HG02885 (cell line): ENCODE measurements around the gene ZNF526.
"Not testable (repeated sequence)": the region's sequence is repeated elsewhere in the genome, so short reads cannot be mapped to it uniquely, and the experiment has no call there.

Experiments used
- ATAC-seq: cut with Tn5 transposase; IDR thresholded peaks from one replicate; pipeline ENCODE4 v1.9.1; 2021; ENCODE audit warnings: mild to moderate bottlenecking; ENCODE audit not compliant: unreplicated experiment, poor library complexity

Gene ZNF526

GRCh38 chr19:42254850-42255765 is 35.0 kb downstream of the ZNF526 start, which contains the start of gene ERF:
Gene ERF, minus strand, starts transcription at chr19:42255128. Its CDS starts 129 bp downstream, at chr19:42254999.
- peak; percentile 70 for ATAC-seq

GRCh38 chr19:42255766-42256745 is 35.9 kb downstream of the ZNF526 start:
- no peak for ATAC-seq

GRCh38 chr19:42257842-42258241 is 37.7 kb downstream of the ZNF526 start:
- not testable (repeated sequence) for ATAC-seq

GRCh38 chr19:42261763-42262162 is 41.7 kb downstream of the ZNF526 start:
- no peak for ATAC-seq

- not testable (repeated sequence) for ATAC-seq
Measured at GRCh38 chr19:42266105-42266504, 46.0 kb downstream of the ZNF526 start.

GRCh38 chr19:42266928-42267603 is 47.0 kb downstream of the ZNF526 start:
- ATAC-seq: not testable (repeated sequence)

GRCh38 chr19:42267644-42268141 is 47.6 kb downstream of the ZNF526 start:
- ATAC-seq: no peak

- ATAC-seq: peak; percentile 54
Measured at GRCh38 chr19:42268142-42268703, 48.1 kb downstream of the ZNF526 start.

- ATAC-seq: peak; percentile 84
Measured at GRCh38 chr19:42268704-42269477, 48.8 kb downstream of the ZNF526 start, which contains the start of gene CIC. Gene CIC, plus strand, starts transcription at chr19:42269252. Its CDS starts 2,532 bp downstream, at chr19:42271784.

- ATAC-seq: no peak
Measured at GRCh38 chr19:42269478-42270345, 49.6 kb downstream of the ZNF526 start.

GRCh38 chr19:42270346-42271044 is 50.4 kb downstream of the ZNF526 start:
- ATAC-seq: no peak

GRCh38 chr19:42271045-42271419 is 50.9 kb downstream of the ZNF526 start:
- ATAC-seq: no peak

- ATAC-seq: no peak
Measured at GRCh38 chr19:42271861-42272534, 51.9 kb downstream of the ZNF526 start.

GRCh38 chr19:42272535-42272897 is 52.4 kb downstream of the ZNF526 start:
- ATAC-seq: no peak

- ATAC-seq: no peak
Measured at GRCh38 chr19:42272989-42273406, 52.9 kb downstream of the ZNF526 start.

GRCh38 chr19:42273407-42274064 is 53.4 kb downstream of the ZNF526 start:
- no peak for ATAC-seq
